HG03457 (cell line): ENCODE data around the gene VSIG8.
"Not testable (repeated sequence)": the region's sequence is repeated elsewhere in the genome, so short reads cannot be mapped to it uniquely, and the experiment has no call there.

Experiments used
- ATAC-seq: cut with Tn5 transposase; IDR thresholded peaks from one replicate; pipeline ENCODE4 v1.9.1; 2021; ENCODE audit warnings: moderate number of reproducible peaks; ENCODE audit not compliant: unreplicated experiment

The VSIG8 gene

DNA sequence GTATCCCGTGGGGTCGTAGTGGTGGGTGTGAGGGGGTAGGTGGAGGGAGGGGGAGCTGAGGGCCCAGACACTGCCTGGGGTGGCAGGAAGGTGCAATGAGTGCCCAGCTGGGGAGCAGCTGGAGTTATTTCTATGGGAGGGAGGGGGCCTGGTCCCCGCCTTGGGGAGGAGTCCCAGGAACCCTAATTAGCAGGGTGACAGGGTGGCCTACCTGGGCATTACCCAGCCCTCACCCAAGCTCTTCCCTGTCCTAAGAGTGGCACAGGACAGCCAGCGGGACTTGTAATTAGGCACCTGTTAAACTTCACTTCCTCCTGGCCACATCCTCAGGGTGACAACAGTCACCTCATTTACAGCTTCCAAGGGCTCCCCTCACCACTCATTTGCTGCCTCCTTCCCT lies at the start of gene VSIG8:
Gene VSIG8, minus strand, starts transcription at position 101 of the 400 bp plus-strand sequence. CDS start 136 bp downstream, outside the sequence.
- no peak for ATAC-seq

GRCh38 chr1:159911326-159912070 lies 49.0 kb upstream of the VSIG8 start:
- no peak for ATAC-seq

DNA sequence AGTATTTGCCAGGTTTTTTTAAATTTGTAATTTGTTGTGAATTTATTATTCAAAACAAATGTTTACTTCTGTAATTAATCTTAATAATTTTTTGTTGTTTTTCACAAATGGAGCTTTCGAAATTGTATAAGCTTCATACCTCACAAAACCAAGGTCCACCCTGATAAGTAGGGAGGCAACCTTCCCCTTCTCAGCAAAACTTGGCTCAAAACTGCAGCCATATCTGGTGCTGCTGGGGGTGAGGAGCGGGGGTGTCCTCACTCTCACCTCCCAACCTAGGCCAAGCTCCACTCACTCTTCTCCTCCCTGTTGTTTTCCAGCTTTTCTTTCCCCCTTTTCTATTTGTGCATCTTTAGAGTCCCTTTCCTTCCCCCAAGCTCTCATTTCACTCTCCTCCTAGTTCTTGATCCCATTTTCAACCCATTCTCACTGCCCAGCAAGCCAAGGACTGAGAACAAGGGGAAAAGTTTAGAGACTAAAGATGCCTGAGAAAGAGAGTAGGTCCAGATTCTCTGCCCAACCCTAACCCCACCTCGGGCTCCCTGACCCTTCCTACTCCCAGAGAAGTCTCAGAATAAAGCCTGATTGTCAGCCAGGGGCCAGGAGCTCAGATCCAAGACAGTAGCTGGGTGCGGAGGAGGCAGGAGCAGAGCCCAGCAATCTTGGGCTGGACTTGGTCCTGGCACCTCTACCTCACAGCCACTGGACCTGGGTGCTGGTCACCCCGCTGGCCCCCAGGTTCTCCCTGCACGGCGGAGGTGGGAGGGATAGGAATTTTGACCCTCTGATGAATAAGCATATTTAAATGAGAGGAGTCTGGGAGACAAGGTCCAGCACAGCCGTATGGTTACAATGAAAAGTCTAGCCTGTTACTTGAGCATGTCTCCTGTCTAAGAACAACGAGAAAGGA lies 45.8 kb upstream of the VSIG8 start:
- no peak for ATAC-seq

- no peak for ATAC-seq
Measured at GRCh38 chr1:159906960-159907359, 44.5 kb upstream of the VSIG8 start.

DNA sequence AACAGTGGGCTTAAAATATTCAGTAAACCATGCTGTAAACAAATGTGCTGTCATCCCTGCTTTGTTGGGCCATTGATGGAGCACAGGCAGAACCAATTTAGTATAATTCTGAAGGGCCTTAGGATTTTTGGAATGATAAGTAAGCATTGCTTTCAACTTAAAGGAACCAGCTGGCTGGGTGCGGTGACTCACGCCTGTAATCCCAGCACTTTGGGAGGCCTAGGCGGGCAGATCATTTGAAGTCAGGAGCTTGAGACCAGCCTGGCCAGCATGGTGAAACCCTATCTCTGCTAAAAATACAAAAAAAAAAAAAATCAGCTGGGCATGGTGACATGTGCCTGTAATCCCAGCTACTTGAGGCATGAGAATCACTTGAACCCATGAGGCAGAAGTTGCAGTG lies 41.6 kb upstream of the VSIG8 start:
- ATAC-seq: not testable (repeated sequence)

DNA sequence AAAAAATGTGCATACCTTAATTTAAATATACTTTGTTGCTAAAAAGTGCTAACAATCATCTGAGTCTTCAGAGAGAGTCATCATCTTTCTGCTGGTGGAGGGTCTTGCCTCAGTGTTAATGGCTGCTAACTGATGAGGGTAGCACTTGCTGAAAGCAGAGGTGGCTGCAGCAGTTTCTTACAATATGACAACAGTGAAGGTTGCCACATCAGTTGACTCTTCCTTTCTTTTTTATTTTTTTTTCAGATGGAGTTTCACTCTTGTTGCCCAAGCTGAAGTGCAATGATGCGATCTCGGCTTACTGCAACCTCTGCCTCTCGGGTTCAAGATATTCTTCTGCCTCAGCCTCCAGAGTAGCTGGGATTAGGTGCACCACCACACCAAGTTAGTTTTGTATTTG lies 40.1 kb upstream of the VSIG8 start:
- no peak for ATAC-seq

DNA sequence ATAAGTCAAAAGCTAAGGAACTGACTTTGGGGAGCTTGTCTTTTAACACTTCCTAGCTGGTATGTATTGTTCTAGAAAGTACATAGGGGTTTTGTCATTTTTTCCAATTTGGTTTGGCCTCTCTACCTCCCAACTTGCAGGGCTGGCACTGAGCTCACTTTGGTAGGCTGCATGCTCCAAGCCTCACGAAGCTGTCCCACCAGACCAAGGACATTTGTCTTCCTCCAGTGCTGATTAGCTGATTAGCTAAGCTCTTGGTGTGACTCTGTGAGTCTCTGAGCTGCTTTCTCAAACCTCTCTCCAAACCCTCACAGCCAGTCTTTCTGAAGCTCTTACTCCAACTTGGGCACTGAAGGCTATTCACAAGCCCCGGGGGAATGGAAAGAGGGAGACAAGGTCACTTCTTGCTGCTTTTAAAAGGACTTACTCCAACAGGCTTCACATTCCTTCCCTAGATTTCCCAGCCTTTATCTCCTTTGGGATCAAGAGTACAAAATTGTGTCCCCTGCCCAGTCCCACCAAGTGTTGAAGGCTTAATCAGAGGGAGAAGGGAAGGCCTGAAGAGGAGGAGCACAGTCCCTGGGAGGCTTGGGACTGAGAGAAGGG lies 38.4 kb upstream of the VSIG8 start:
- no peak for ATAC-seq

DNA sequence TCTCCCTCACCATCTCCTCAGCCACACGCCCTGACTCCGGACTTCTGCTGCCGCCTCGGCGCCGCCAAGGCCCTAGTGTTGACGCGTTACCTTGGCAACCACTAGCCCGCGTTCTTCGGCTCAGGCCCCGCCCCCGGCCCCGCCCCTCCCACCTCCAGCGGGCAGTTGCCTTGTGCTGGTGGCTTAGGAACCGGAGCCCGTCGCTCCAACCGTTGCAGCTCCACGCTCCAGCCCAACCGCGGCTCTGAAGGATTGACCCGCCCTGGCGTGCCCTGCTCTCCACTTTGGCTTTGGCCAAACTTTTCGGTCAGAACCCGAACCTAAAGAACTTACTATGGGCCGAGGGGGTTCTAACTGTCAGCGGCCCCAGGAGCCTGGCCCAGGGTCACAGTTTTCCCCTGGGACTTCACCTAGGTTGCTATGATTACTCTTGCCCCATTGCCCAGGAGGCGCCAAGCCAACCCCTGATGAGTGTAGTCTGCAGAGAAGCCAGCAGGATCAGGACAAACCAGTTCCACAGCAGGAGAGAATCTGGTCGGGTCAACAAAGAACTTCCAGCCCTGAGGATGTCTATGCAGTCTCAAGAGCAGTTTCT lies 37.7 kb upstream of the VSIG8 start, which contains the start of gene CFAP45:
Gene CFAP45, minus strand, starts transcription at position 80 of the 595 bp plus-strand sequence. Its CDS starts 67 bp downstream, at position 13.
- ATAC-seq: no peak

DNA sequence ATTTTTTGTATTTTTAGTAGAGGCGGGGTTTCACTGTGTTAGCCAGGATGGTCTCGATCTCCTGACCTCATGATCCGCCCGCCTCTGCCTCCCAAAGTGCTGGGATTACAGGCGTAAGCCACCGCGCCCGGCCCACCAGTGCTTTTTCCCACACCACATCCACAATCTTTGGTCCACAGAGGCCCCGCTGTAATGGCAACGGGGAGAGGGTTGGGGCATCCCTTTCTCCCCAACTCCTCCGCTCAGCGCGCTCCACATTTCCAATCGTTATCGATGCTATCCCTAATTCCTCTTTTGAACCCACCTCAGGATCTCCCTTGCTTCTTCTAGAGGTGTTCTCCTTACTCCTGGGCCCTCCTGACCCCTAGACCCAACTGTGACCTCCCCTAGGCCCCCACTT lies 37.2 kb upstream of the VSIG8 start:
- not testable (repeated sequence) for ATAC-seq

DNA sequence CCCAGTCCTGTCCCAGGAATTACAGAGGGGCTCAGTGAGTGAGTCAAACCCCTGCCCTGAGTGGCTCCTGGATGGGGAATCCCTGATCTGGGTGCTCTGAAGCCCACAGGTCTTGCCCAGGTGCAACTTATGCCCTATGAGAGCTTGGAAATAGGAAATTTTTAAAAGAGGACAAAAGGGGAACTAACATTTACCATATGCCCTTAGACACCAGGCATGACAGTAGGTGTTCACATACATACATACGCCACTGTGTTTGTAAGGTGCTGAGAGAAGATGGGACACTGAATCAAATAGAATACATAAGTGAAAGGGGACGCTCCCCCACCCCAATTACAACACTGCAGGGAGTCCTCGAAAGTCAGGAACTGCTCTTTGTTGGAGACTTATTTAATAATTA lies 36.1 kb upstream of the VSIG8 start:
- ATAC-seq: no peak

GRCh38 chr1:159897962-159898361 lies 35.5 kb upstream of the VSIG8 start:
- no peak for ATAC-seq

- no peak for ATAC-seq
Measured at GRCh38 chr1:159896546-159896930, 34.1 kb upstream of the VSIG8 start.

DNA sequence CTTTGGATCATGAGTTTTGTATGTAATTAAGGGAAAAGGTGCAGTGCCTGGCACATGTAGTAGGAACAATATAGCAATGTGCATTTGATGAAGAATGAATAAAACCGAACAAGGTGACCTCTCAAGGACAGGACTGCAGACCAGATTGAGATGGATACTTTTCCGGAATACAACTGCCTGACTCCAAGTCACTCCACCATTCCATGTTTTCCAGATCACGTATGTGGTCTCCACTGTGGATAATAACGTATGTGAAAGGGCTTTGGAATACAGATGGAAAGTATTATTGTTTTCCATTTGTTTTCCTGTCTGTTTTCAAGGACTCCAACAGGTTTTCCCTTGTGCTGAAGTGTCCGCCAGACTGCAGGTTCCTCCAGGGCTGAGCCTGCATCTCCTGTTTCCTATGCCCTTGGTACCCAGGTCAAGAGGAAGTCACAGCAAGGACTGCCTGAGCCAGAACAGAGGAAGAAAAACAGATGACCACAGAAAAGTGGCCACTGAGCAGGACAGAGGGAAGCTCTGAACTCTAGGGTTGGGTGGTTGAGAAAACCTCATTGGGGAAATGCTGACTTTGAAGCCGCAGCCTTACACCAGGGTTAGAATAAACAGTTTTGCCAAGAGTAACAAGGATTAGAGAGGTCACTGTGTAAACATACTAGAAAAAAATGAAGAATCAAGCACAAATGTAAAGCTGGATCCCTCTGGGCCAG lies 33.5 kb upstream of the VSIG8 start:
- ATAC-seq: no peak

DNA sequence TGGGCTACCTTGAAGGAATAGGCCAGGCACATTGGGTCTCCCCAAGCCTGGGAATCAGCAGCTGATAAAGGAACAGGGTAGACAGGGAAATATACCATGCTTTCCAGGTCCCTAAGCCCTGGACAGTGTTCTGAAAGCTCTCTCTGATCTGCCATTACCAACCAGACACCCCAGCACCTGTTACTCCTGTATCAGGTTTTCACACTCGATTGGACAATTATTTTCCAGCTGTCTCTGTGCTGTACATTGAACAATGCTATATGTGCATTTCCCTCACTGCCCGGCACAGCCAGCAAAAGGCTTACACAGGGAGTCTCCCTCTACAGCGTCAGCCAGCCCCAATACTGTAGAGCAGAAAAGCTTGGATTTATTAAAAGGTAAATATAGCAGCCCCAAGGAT lies 32.8 kb upstream of the VSIG8 start:
- ATAC-seq: no peak

- no peak for ATAC-seq
Measured at GRCh38 chr1:159892944-159893343, 30.5 kb upstream of the VSIG8 start.

DNA sequence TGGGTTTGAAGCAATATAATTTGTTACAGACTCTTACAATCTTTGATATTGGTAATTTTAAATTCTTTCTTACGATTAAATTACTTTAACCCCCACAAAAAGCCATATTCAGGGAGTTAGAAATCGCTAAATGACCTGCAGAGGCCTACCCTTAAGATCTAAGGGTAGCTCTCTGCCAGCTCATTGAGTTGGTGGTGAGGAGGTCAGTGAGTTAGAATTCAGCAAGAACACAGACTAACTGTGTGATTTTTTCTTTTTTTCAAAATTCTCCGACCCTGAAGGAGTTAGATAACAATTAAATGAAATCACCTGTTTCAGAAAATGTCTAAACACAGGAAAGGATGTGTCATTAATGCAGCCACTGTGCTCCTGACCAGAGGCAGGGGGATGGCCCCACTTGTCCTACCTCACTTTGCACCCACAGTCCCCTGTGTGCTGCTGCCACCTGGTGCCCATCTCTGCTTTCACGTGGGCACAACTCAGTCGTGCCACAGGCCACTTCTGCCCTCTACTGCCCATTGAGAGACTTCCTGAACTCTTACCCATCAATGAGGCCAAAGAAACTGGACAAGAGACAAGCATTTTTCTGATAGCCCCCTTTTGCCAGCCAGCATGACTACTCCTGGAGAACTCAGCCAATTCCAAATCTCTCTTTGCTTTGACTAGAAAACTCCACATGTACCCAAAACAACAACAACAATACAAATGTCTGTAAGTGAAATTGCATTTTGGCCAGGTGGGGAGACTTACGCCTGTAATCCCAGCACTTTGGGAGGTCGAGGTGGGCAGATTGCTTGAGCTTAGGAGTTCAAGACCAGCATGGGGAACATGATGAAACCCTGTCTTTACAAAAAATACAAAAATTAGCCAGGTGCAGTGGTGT lies 29.1 kb upstream of the VSIG8 start:
- ATAC-seq: peak; percentile 47

DNA sequence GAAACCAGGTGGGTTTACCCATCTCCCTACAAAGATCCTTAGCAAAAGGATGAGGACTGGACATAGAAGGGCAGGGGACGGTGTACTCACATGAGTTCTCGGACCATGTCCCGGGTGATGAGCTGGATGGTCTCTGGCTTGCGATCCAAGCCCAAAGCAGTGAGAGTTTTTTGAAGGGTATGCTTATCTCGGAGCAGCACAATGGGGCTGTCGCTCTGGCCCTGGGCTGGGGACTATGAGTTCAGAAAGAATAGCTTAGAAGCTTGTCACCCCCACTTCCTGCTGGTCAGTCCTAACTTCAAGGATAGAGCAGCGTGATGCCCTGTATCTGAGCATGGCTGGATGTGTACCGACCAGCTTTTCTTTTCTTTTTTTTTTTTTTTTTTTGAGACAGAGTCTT lies 27.9 kb upstream of the VSIG8 start:
- no peak for ATAC-seq

GRCh38 chr1:159889821-159890252 lies 27.4 kb upstream of the VSIG8 start:
- peak; percentile 90 for ATAC-seq

DNA sequence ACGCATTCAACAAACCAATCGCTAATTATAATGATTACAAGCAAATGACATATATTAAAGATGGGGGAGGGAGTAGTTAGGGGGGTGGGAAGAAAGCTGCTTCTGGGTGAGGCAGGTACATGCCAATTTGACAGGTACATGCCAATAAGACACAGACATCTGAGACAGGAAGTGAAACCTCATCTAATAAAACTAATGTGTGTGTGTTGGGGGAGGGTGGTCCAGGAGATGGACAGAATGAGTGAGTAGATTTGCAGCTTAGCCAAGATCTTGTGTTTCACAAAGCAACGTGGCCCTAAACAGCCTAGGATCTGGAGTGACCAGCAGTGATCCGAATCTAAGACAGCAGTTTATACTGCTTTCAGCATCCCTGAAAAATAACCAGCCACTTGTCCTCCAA lies 26.7 kb upstream of the VSIG8 start:
- ATAC-seq: no peak
